Trophoblast cell (in vitro differentiated cells and primary cell): ENCODE measurements around the gene RAD51.

Experiments used
- DNase-seq, 2 donors: peaks; one replicate each; pipeline ENCODE4 v3.0.0-alpha.2; 2016
- H2AFZ ChIP-seq: 2 replicates; pipeline ENCODE4 v1.6.1; 2013; ENCODE audit warnings: low read length, moderate library complexity, mild to moderate bottlenecking; ENCODE audit not compliant: insufficient read depth, poor library complexity
- H2AK5ac ChIP-seq: 2 replicates; pipeline ENCODE4 v1.6.1; 2013; ENCODE audit warnings: mild to moderate bottlenecking, low read length
- H2BK120ac ChIP-seq: 2 replicates; pipeline ENCODE4 v1.6.1; 2013; ENCODE audit warnings: low read length, mild to moderate bottlenecking, moderate library complexity; ENCODE audit not compliant: insufficient read depth, poor library complexity
- H2BK12ac ChIP-seq: 2 replicates; pipeline ENCODE4 v1.6.1; 2013; ENCODE audit warnings: mild to moderate bottlenecking, low read length, moderate library complexity
- H2BK5ac ChIP-seq: 2 replicates; pipeline ENCODE4 v1.6.1; 2013; ENCODE audit warnings: low read length, low read depth, moderate library complexity, mild to moderate bottlenecking; ENCODE audit not compliant: poor library complexity
- H3K14ac ChIP-seq: 2 replicates; pipeline ENCODE4 v1.6.1; 2013; ENCODE audit warnings: mild to moderate bottlenecking, low read length
- H3K18ac ChIP-seq: 2 replicates; pipeline ENCODE4 v1.6.1; 2013; ENCODE audit warnings: mild to moderate bottlenecking, low read length
- H3K23ac ChIP-seq: 2 replicates; pipeline ENCODE4 v1.6.1; 2013; ENCODE audit warnings: low read length
- H3K27ac ChIP-seq: 2 replicates; pipeline ENCODE4 v1.5.1; 2013; ENCODE audit warnings: low read depth, mild to moderate bottlenecking, inconsistent platforms, low read length, moderate library complexity
- H3K27me3 ChIP-seq: 2 replicates; pipeline ENCODE4 v1.6.1; 2013; ENCODE audit warnings: inconsistent platforms, mild to moderate bottlenecking, low read length, moderate library complexity; ENCODE audit not compliant: insufficient read depth
- H3K36me3 ChIP-seq, 2 experiments: 1 replicate in 1 of 2; 2 replicates in 1 of 2; pipeline ENCODE4 v1.6.1; 2013; ENCODE audit warnings: low read length in 2 of 2, mild to moderate bottlenecking in 2 of 2, moderate library complexity in 1 of 2; ENCODE audit not compliant: insufficient read depth in 2 of 2, control insufficient read depth in 1 of 2
- H3K4ac ChIP-seq: 2 replicates; pipeline ENCODE4 v1.6.1; 2013; ENCODE audit warnings: low read depth, mild to moderate bottlenecking, low read length, moderate library complexity
- H3K4me1 ChIP-seq, 2 experiments: 1 replicate in 1 of 2; 2 replicates in 1 of 2; pipeline ENCODE4 v1.6.1; 2013; ENCODE audit warnings: low read length in 2 of 2, mild to moderate bottlenecking in 2 of 2, moderate library complexity in 1 of 2; ENCODE audit not compliant: insufficient read depth in 2 of 2, control insufficient read depth in 1 of 2
- H3K4me2 ChIP-seq: 2 replicates; pipeline ENCODE4 v1.6.1; 2013; ENCODE audit warnings: inconsistent platforms, mild to moderate bottlenecking, low read length, moderate library complexity
- H3K4me3 ChIP-seq: 2 replicates; pipeline ENCODE4 v1.5.1; 2013; ENCODE audit warnings: mild to moderate bottlenecking, low read depth, low read length, inconsistent platforms
- H3K79me1 ChIP-seq: one replicate; pipeline ENCODE4 v1.6.1; 2013; ENCODE audit warnings: low read length
- H3K79me2 ChIP-seq: 2 replicates; pipeline ENCODE4 v1.6.1; 2013; ENCODE audit warnings: low read length, mild to moderate bottlenecking; ENCODE audit not compliant: control insufficient read depth, insufficient read depth, poor library complexity
- H3K9ac ChIP-seq: 2 replicates; pipeline ENCODE4 v1.6.1; 2013; ENCODE audit warnings: mild to moderate bottlenecking, low read length
- H3K9me3 ChIP-seq: 2 replicates; pipeline ENCODE4 v1.6.1; 2013; ENCODE audit warnings: low read depth, mild to moderate bottlenecking, control low read depth, inconsistent platforms, low read length; ENCODE audit not compliant: insufficient read depth
- H4K12ac ChIP-seq: 2 replicates; pipeline ENCODE4 v1.6.1; 2013; ENCODE audit warnings: low read depth, mild to moderate bottlenecking, low read length, moderate library complexity
- H4K8ac ChIP-seq: 2 replicates; pipeline ENCODE4 v1.6.1; 2013; ENCODE audit warnings: low read depth, mild to moderate bottlenecking, low read length, moderate library complexity
- H4K91ac ChIP-seq: one replicate; pipeline ENCODE4 v1.6.1; 2013; ENCODE audit warnings: low read depth, mild to moderate bottlenecking, low read length, moderate library complexity
- WGBS: extraction: QIAGEN DNeasy Blood & Tissue Kit; methylation state at CpG from one replicate; pipeline ENCODE4 v1.1.7; 2013; ENCODE audit warnings: missing lambda C conversion rate; ENCODE audit not compliant: insufficient read length, insufficient coverage; ENCODE audit errors: extremely low coverage; 5-methylcytosine and 5-hydroxymethylcytosine counted together

The RAD51 gene

DNA sequence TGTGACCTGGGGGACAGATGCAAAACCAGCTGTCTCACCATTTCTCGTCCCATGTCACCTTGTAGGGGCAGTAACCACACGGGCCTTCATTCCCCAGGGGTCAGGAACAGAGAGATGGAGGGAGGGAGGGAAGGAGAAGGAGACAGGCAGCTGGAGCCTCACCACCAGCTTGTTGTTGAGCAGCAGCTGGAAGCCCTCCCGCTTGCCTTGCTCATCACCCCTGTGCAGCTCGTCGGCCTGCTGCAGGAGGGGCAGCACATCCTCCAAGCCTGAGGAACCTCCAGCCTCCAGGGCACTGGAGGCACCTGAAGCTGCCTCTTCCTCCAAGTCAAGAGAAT lies 49.8 kb downstream of the RAD51 start:
- WGBS: no CpG with 5 or more reads among the region's 5 CpGs
- no peak overlapping the region for H3K27ac ChIP-seq
- no peak overlapping the region for H3K4ac ChIP-seq
- H4K91ac ChIP-seq: no peak overlapping the region
- H2BK12ac ChIP-seq: no peak overlapping the region
- H2AK5ac ChIP-seq: no peak overlapping the region
- no peak overlapping the region for H2BK5ac ChIP-seq
- H3K9ac ChIP-seq: no peak overlapping the region
- no peak overlapping the region for H4K12ac ChIP-seq
- H2BK120ac ChIP-seq: no peak overlapping the region
- H3K27me3 ChIP-seq: no peaks in the 10 kb centered on the region
- H3K23ac ChIP-seq: no peak overlapping the region
- H3K79me2 ChIP-seq: no peaks in the 10 kb centered on the region
- no peak overlapping the region for H3K4me3 ChIP-seq
- no peak overlapping the region for H3K14ac ChIP-seq
- no peaks in the 10 kb centered on the region for H3K79me1 ChIP-seq
- H3K36me3 ChIP-seq: peaks cover 19 to 25% of the 10 kb centered on the region in 2 experiments
- no peak for DNase-seq
- H3K4me2 ChIP-seq: no peak overlapping the region
- no peak overlapping the region for H4K8ac ChIP-seq
- peaks cover 4 to 5% of the 10 kb centered on the region in 2 experiments for H3K4me1 ChIP-seq
- peaks cover 2% of the 10 kb centered on the region for H3K9me3 ChIP-seq
- H2AFZ ChIP-seq: no peak overlapping the region
- no peak overlapping the region for H3K18ac ChIP-seq

DNA sequence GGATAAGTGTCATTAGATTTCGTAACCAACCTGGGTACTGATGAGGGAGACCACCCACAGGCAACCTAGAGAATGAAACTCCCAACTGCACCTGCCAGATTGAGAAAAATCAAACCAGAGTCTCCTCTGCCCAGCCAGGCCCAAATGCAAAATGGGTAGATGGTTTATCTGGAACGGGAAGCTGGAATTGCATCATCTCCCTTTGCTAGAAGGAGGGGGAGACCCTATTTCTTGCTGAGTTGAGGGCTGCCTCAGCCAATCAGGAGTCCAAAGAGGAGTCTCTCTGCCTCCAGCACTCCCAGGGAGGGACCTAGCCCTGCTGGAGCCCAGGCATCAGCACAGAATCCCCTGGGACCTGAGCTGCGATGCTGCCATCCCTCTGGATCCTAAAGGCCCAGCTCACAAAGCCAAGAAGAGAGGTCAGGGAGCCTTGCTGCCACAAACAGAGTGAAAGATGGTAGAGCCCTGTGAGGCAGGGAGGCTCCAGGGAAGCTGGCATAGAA lies 52.0 kb downstream of the RAD51 start:
- Histone ChIP-seq H2AFZ (no peak overlapping the region), H3K36me3 (peaks cover 24 to 32% of the 10 kb centered on the region in 2 experiments), H3K4ac (no peak overlapping the region), H2BK120ac (no peak overlapping the region), H3K9ac (no peak overlapping the region), H3K79me1 (no peaks in the 10 kb centered on the region), H2BK5ac (no peak overlapping the region), H4K91ac (no peak overlapping the region), H4K8ac (no peak overlapping the region), H3K18ac (no peak overlapping the region), H3K27ac (no peak overlapping the region), H3K4me2 (no peak overlapping the region), H3K14ac (no peak overlapping the region), H3K4me3 (no peak overlapping the region), H4K12ac (no peak overlapping the region), H3K9me3 (peaks cover 2% of the 10 kb centered on the region), H3K23ac (no peak overlapping the region), H3K27me3 (no peaks in the 10 kb centered on the region), H3K4me1 (peaks cover 4 to 5% of the 10 kb centered on the region in 2 experiments), H3K79me2 (no peaks in the 10 kb centered on the region), H2BK12ac (no peak overlapping the region), H2AK5ac (no peak overlapping the region)
- no CpG with 5 or more reads among the region's 3 CpGs for WGBS
- no peak for DNase-seq

DNA sequence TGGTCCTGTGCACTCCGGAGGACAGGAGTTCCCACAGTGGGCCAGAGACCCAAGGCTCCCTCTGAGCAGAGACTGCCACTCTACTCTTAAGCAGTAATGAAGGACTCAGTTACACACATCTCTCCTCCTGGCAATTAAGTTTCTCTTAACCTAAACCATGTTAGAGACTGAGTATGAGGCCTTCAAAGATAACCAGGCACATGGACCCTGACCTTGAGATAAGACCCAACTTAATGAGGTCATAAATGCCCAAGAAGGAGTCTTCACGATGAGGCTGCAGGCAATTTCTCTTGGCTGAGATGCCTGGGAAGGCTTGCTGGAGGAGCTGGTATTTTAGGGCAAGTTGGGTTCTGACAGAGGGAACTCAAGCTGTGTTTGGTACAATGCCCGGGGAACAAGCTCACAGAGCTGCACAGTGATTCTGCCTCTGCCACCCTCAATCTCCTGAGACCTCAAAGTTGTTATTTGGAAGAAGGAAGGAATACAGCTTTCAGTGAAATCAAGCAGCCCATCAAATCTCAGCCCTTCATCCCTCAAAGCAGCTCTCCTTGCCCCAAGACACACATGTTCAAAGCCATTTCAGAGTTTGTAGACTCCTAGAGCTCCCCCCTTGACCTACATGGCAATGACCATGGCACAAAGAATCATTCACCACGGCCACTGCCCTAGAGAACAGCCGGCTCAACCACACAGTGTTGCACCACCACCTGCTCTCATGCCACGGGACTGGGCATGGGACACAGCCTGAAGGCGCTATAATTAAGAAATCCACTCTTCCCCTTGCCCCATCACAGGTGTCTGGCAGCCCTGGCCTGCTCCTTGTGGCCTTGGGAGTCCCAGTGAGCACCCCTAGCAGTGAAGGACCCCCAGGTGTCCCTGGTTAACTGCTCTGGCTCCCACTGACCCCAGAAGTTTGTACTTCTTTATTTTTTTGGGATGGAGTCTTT lies 53.0 kb downstream of the RAD51 start:
- Histone ChIP-seq H2AK5ac (no peak overlapping the region), H3K14ac (no peak overlapping the region), H3K9me3 (peaks cover 2% of the 10 kb centered on the region), H2AFZ (no peak overlapping the region), H3K18ac (no peak overlapping the region), H3K4me3 (no peak overlapping the region), H2BK12ac (no peak overlapping the region), H3K4ac (no peak overlapping the region), H3K27me3 (no peaks in the 10 kb centered on the region), H3K79me1 (no peaks in the 10 kb centered on the region), H4K91ac (no peak overlapping the region), H3K9ac (no peak overlapping the region), H3K36me3 (peaks cover 27 to 33% of the 10 kb centered on the region in 2 experiments), H3K4me1 (peaks cover 4 to 5% of the 10 kb centered on the region in 2 experiments), H4K12ac (no peak overlapping the region), H4K8ac (no peak overlapping the region), H3K23ac (no peak overlapping the region), H2BK120ac (no peak overlapping the region), H2BK5ac (no peak overlapping the region), H3K27ac (no peak overlapping the region), H3K4me2 (no peak overlapping the region), H3K79me2 (no peaks in the 10 kb centered on the region)
- no peak for DNase-seq
- no CpG with 5 or more reads among the region's 7 CpGs for WGBS

DNA sequence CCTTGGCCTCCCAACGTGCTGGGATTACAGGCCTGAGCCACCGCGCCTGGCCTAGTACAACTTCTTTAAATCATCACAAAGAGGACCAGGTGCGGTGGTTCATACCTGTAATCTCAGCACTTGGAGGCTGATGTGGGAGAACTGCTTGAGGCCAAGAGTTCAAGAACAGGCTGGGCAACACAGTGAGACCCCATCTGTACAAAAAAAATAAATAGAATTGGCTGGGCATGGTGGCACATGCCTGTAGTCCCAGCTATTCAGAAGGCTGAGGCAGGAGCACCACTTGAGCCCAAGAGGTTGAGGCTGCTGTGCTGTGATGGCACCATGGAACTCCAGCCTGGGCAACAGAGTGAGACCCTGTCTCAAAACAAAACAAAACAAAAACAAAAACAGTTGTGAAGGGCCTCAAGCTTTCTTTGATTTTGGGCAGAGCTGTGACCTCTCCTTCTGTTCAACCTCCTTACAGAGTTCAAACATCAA lies 54.2 kb downstream of the RAD51 start:
- no CpG with 5 or more reads among the region's 4 CpGs for WGBS
- Histone ChIP-seq H3K27ac (no peak overlapping the region), H3K18ac (no peak overlapping the region), H2BK12ac (no peak overlapping the region), H2BK120ac (no peak overlapping the region), H2AK5ac (no peak overlapping the region), H3K4me1 (peaks cover under 1 to 2% of the 10 kb centered on the region in 2 experiments), H4K12ac (no peak overlapping the region), H3K9me3 (peaks cover 2% of the 10 kb centered on the region), H3K9ac (no peak overlapping the region), H3K36me3 (peaks cover 23 to 27% of the 10 kb centered on the region in 2 experiments), H4K91ac (no peak overlapping the region), H2AFZ (no peak overlapping the region), H3K4ac (no peak overlapping the region), H3K79me1 (no peaks in the 10 kb centered on the region), H3K4me3 (no peak overlapping the region), H4K8ac (no peak overlapping the region), H3K23ac (no peak overlapping the region), H3K27me3 (no peaks in the 10 kb centered on the region), H3K4me2 (no peak overlapping the region), H2BK5ac (no peak overlapping the region), H3K79me2 (no peaks in the 10 kb centered on the region), H3K14ac (no peak overlapping the region)
- no peak for DNase-seq
